ENCODE measurements around the gene C1orf226.

Gene C1orf226

DNA sequence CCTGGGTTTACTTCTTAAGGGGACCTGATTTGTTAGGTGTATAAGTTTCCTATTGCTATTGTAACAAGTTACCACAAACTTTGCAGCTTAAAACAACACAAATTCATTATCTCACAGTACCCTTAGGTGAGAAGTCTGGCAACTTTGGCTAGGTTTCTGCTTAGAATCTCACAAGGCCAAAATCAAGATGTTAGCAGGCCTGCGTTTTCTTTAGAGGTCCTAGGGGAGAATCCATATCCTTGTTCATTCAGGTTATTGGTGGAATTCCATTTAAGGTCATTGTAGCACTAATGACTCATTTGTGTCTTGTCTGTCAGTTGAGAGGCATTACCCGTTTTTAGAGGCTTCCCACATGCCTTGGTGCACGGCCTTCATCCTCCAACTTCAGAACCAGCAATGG is 38.6 kb downstream of the C1orf226 start:
- Histone ChIP-seq H3K27ac (replicated peaks; ENCODE audit: low read length) (no peak overlapping the region), H2AFZ (ENCODE audit: low read length) (no peak overlapping the region), H4K8ac (ENCODE audit: low read depth, low read length) (no peak overlapping the region), H3K9me3 (replicated peaks in 1 of 2; ENCODE audit: control insufficient read depth in 2 of 2, insufficient read depth in 1 of 2, low read depth in 1 of 2, low read length in 2 of 2) (no peaks in the 10 kb centered on the region), H3K9ac (ENCODE audit: low read depth, low read length, poor library complexity) (no peak overlapping the region), H3K4ac (ENCODE audit: low read length) (no peak overlapping the region), H3K36me3 (replicated peaks in 1 of 2; ENCODE audit: control insufficient read depth in 2 of 2, insufficient read depth in 2 of 2, low read length in 2 of 2) (no peaks in the 10 kb centered on the region), H2BK15ac (ENCODE audit: low read length) (no peak overlapping the region), H3K79me1 (ENCODE audit: low read depth, low read length) (no peaks in the 10 kb centered on the region), H3K4me3 (ENCODE audit: low read length in 2 of 2) (no peak overlapping the region), H3K4me1 (ENCODE audit: control insufficient read depth in 2 of 2, insufficient read depth in 1 of 2, low read depth in 1 of 2, low read length in 2 of 2) (no peaks in the 10 kb centered on the region), H3K18ac (ENCODE audit: low read length) (no peak overlapping the region), H3K14ac (ENCODE audit: low read length) (no peak overlapping the region), H2AK5ac (ENCODE audit: low read depth, low read length) (no peak overlapping the region), H4K91ac (ENCODE audit: low read depth, low read length, poor library complexity) (no peak overlapping the region), H2BK5ac (ENCODE audit: low read length) (no peak overlapping the region), H2BK120ac (ENCODE audit: low read depth, low read length) (no peak overlapping the region), H3K4me2 (ENCODE audit: insufficient read depth, low read length, poor library complexity, severe bottlenecking) (no peak overlapping the region), H3K23ac (ENCODE audit: low read depth, low read length, poor library complexity) (no peak overlapping the region), H3K27me3 (ENCODE audit: control insufficient read depth in 3 of 3, insufficient read depth in 3 of 3, low read depth in 1 of 3, low read length in 3 of 3) (peaks cover 0 to 8% (median 0%) of the 10 kb centered on the region in 3 experiments), H2BK12ac (ENCODE audit: low read length) (no peak overlapping the region)
- DNase-seq (ENCODE audit: low spot score): no peak
- WGBS, 2 donors (ENCODE audit: extremely low coverage in 2 of 2, insufficient read length in 2 of 2, insufficient replicate concordance in 1 of 2): no CpG with 5 or more reads among the region's 3 CpGs

GRCh38 chr1:162421258-162422164 is 40.0 kb downstream of the C1orf226 start:
- H2AK5ac ChIP-seq (ENCODE audit: low read depth, low read length): no peak overlapping the region
- H3K79me1 ChIP-seq (ENCODE audit: low read depth, low read length): no peaks in the 10 kb centered on the region
- H3K4me2 ChIP-seq (ENCODE audit: insufficient read depth, low read length, poor library complexity, severe bottlenecking): no peak overlapping the region
- no peak overlapping the region for H3K27ac ChIP-seq (replicated peaks; ENCODE audit: low read length)
- H3K14ac ChIP-seq (ENCODE audit: low read length): no peak overlapping the region
- no peaks in the 10 kb centered on the region for H3K9me3 ChIP-seq (replicated peaks in 1 of 2; ENCODE audit: control insufficient read depth in 2 of 2, insufficient read depth in 1 of 2, low read depth in 1 of 2, low read length in 2 of 2)
- H3K36me3 ChIP-seq (replicated peaks in 1 of 2; ENCODE audit: control insufficient read depth in 2 of 2, insufficient read depth in 2 of 2, low read length in 2 of 2): no peaks in the 10 kb centered on the region
- no peak overlapping the region for H4K8ac ChIP-seq (ENCODE audit: low read depth, low read length)
- H3K4me1 ChIP-seq (ENCODE audit: control insufficient read depth in 2 of 2, insufficient read depth in 1 of 2, low read depth in 1 of 2, low read length in 2 of 2): no peaks in the 10 kb centered on the region
- H4K91ac ChIP-seq (ENCODE audit: low read depth, low read length, poor library complexity): no peak overlapping the region
- peaks cover 0 to 8% (median 0%) of the 10 kb centered on the region in 3 experiments for H3K27me3 ChIP-seq (ENCODE audit: control insufficient read depth in 3 of 3, insufficient read depth in 3 of 3, low read depth in 1 of 3, low read length in 3 of 3)
- no peak overlapping the region for H2BK120ac ChIP-seq (ENCODE audit: low read depth, low read length)
- DNase-seq (ENCODE audit: low spot score): no peak
- H2BK5ac ChIP-seq (ENCODE audit: low read length): no peak overlapping the region
- H3K4ac ChIP-seq (ENCODE audit: low read length): no peak overlapping the region
- no peak overlapping the region for H3K23ac ChIP-seq (ENCODE audit: low read depth, low read length, poor library complexity)
- no peak overlapping the region for H3K9ac ChIP-seq (ENCODE audit: low read depth, low read length, poor library complexity)
- H2BK15ac ChIP-seq (ENCODE audit: low read length): no peak overlapping the region
- WGBS, 2 donors (ENCODE audit: extremely low coverage in 2 of 2, insufficient read length in 2 of 2, insufficient replicate concordance in 1 of 2): no CpG with 5 or more reads among the region's 5 CpGs
- no peak overlapping the region for H3K18ac ChIP-seq (ENCODE audit: low read length)
- no peak overlapping the region for H2AFZ ChIP-seq (ENCODE audit: low read length)
- H3K4me3 ChIP-seq (ENCODE audit: low read length in 2 of 2): no peak overlapping the region
- no peak overlapping the region for H2BK12ac ChIP-seq (ENCODE audit: low read length)

GRCh38 chr1:162422662-162423375 is 41.3 kb downstream of the C1orf226 start:
- Histone ChIP-seq H3K27ac (replicated peaks; ENCODE audit: low read length) (no peak overlapping the region), H3K36me3 (replicated peaks in 1 of 2; ENCODE audit: control insufficient read depth in 2 of 2, insufficient read depth in 2 of 2, low read length in 2 of 2) (no peaks in the 10 kb centered on the region), H2BK5ac (ENCODE audit: low read length) (no peak overlapping the region), H3K27me3 (ENCODE audit: control insufficient read depth in 3 of 3, insufficient read depth in 3 of 3, low read depth in 1 of 3, low read length in 3 of 3) (peaks cover 0 to 8% (median 0%) of the 10 kb centered on the region in 3 experiments), H3K14ac (ENCODE audit: low read length) (no peak overlapping the region), H3K18ac (ENCODE audit: low read length) (no peak overlapping the region), H3K79me1 (ENCODE audit: low read depth, low read length) (no peaks in the 10 kb centered on the region), H2BK15ac (ENCODE audit: low read length) (no peak overlapping the region), H2AK5ac (ENCODE audit: low read depth, low read length) (no peak overlapping the region), H3K4ac (ENCODE audit: low read length) (no peak overlapping the region), H2BK120ac (ENCODE audit: low read depth, low read length) (no peak overlapping the region), H3K9ac (ENCODE audit: low read depth, low read length, poor library complexity) (no peak overlapping the region), H3K4me3 (ENCODE audit: low read length in 2 of 2) (no peak overlapping the region), H4K8ac (ENCODE audit: low read depth, low read length) (no peak overlapping the region), H3K4me1 (ENCODE audit: control insufficient read depth in 2 of 2, insufficient read depth in 1 of 2, low read depth in 1 of 2, low read length in 2 of 2) (no peaks in the 10 kb centered on the region), H2AFZ (ENCODE audit: low read length) (no peak overlapping the region), H3K4me2 (ENCODE audit: insufficient read depth, low read length, poor library complexity, severe bottlenecking) (no peak overlapping the region), H3K9me3 (replicated peaks in 1 of 2; ENCODE audit: control insufficient read depth in 2 of 2, insufficient read depth in 1 of 2, low read depth in 1 of 2, low read length in 2 of 2) (no peaks in the 10 kb centered on the region), H4K91ac (ENCODE audit: low read depth, low read length, poor library complexity) (no peak overlapping the region), H3K23ac (ENCODE audit: low read depth, low read length, poor library complexity) (no peak overlapping the region), H2BK12ac (ENCODE audit: low read length) (no peak overlapping the region)
- DNase-seq (ENCODE audit: low spot score): no peak
- WGBS, 2 donors (ENCODE audit: extremely low coverage in 2 of 2, insufficient read length in 2 of 2, insufficient replicate concordance in 1 of 2): no CpG with 5 or more reads among the region's 10 CpGs

GRCh38 chr1:162430583-162430982 is 49.1 kb downstream of the C1orf226 start:
- Histone ChIP-seq H3K27me3 (ENCODE audit: control insufficient read depth in 3 of 3, insufficient read depth in 3 of 3, low read depth in 1 of 3, low read length in 3 of 3) (no peaks in the 10 kb centered on the region), H2BK15ac (ENCODE audit: low read length) (no peak overlapping the region), H3K9me3 (replicated peaks in 1 of 2; ENCODE audit: control insufficient read depth in 2 of 2, insufficient read depth in 1 of 2, low read depth in 1 of 2, low read length in 2 of 2) (no peaks in the 10 kb centered on the region), H4K91ac (ENCODE audit: low read depth, low read length, poor library complexity) (no peak overlapping the region), H2BK5ac (ENCODE audit: low read length) (no peak overlapping the region), H2BK120ac (ENCODE audit: low read depth, low read length) (no peak overlapping the region), H3K36me3 (replicated peaks in 1 of 2; ENCODE audit: control insufficient read depth in 2 of 2, insufficient read depth in 2 of 2, low read length in 2 of 2) (no peaks in the 10 kb centered on the region), H2BK12ac (ENCODE audit: low read length) (no peak overlapping the region), H3K14ac (ENCODE audit: low read length) (no peak overlapping the region), H3K23ac (ENCODE audit: low read depth, low read length, poor library complexity) (no peak overlapping the region), H2AFZ (ENCODE audit: low read length) (no peak overlapping the region), H2AK5ac (ENCODE audit: low read depth, low read length) (no peak overlapping the region), H3K4me2 (ENCODE audit: insufficient read depth, low read length, poor library complexity, severe bottlenecking) (no peak overlapping the region), H3K9ac (ENCODE audit: low read depth, low read length, poor library complexity) (no peak overlapping the region), H3K79me1 (ENCODE audit: low read depth, low read length) (no peaks in the 10 kb centered on the region), H3K18ac (ENCODE audit: low read length) (no peak overlapping the region), H3K4ac (ENCODE audit: low read length) (no peak overlapping the region), H3K4me3 (ENCODE audit: low read length in 2 of 2) (no peak overlapping the region), H4K8ac (ENCODE audit: low read depth, low read length) (no peak overlapping the region), H3K4me1 (ENCODE audit: control insufficient read depth in 2 of 2, insufficient read depth in 1 of 2, low read depth in 1 of 2, low read length in 2 of 2) (no peaks in the 10 kb centered on the region), H3K27ac (replicated peaks; ENCODE audit: low read length) (no peak overlapping the region)
- no peak for DNase-seq (ENCODE audit: low spot score)
- WGBS, 2 donors (ENCODE audit: extremely low coverage in 2 of 2, insufficient read length in 2 of 2, insufficient replicate concordance in 1 of 2): no CpG with 5 or more reads among the region's 4 CpGs

Measured in neuronal stem cell (in vitro differentiated cells).